Neural progenitor cell (in vitro differentiated cells): Measurements from ENCODE around the gene ELAVL4. TPM values are rescaled to one million over a fixed set of nuclear protein-coding genes. Genes with fewer than 3 reads are reported as not detected.

Experiments
- DNase-seq: peaks from one replicate; pipeline ENCODE4 v3.0.0-alpha.2; 2016; ENCODE audit warnings: low spot score
- H2AFZ ChIP-seq: fragments of 200-600 bp; sonication (generic); replicated peaks from 2 replicates; pipeline ENCODE4 v1.6.1; 2016; ENCODE audit warnings: antibody characterized with exemption
- H3F3A ChIP-seq: fragments of 200-600 bp; sonication (generic); 2 replicates; pipeline ENCODE4 v1.6.1; 2016; ENCODE audit warnings: antibody characterized with exemption, low read depth
- H3K27ac ChIP-seq: fragments of 200-600 bp; sonication (generic); 2 replicates; pipeline ENCODE4 v1.5.1; 2016; ENCODE audit warnings: mild to moderate bottlenecking
- H3K27me3 ChIP-seq: fragments of 200-600 bp; sonication (generic); 2 replicates; pipeline ENCODE4 v1.6.1; 2016; ENCODE audit warnings: mild to moderate bottlenecking, moderate library complexity
- H3K36me3 ChIP-seq: fragments of 200-600 bp; sonication (generic); 2 replicates; pipeline ENCODE4 v1.5.1; 2016
- H3K4me1 ChIP-seq: fragments of 200-600 bp; sonication (generic); 2 replicates; pipeline ENCODE4 v1.6.1; 2016; ENCODE audit warnings: mixed run types
- H3K4me2 ChIP-seq: fragments of 200-600 bp; sonication (generic); 2 replicates; pipeline ENCODE4 v1.6.1; 2016
- H3K4me3 ChIP-seq: fragments of 200-600 bp; sonication (generic); 2 replicates; pipeline ENCODE4 v1.5.1; 2016
- H3K79me2 ChIP-seq: fragments of 200-600 bp; sonication (generic); 2 replicates; pipeline ENCODE4 v1.6.1; 2016; ENCODE audit warnings: low read depth
- H3K9ac ChIP-seq: fragments of 200-600 bp; sonication (generic); 2 replicates; pipeline ENCODE4 v1.6.1; 2016
- H3K9me3 ChIP-seq: fragments of 200-600 bp; sonication (generic); 2 replicates; pipeline ENCODE4 v1.5.1; 2016; ENCODE audit warnings: low read depth
- H4K20me1 ChIP-seq: fragments of 200-600 bp; sonication (generic); 2 replicates; pipeline ENCODE4 v1.6.1; 2016; ENCODE audit warnings: low read depth
- H3K27ac Mint-ChIP-seq: 3 replicates; pipeline ENCODE4 v1.8.0; 2021; ENCODE audit warnings: mixed read lengths
- H3K27me3 Mint-ChIP-seq: 2 replicates; pipeline ENCODE4 v1.8.0; 2022; ENCODE audit warnings: low read depth, mild to moderate bottlenecking, inconsistent platforms, moderate library complexity, mixed read lengths; ENCODE audit not compliant: insufficient read depth
- H3K36me3 Mint-ChIP-seq: 3 replicates; pipeline ENCODE4 v1.8.0; 2021; ENCODE audit warnings: mixed read lengths
- H3K4me1 Mint-ChIP-seq: 3 replicates; pipeline ENCODE4 v1.8.0; 2021; ENCODE audit warnings: mixed read lengths
- H3K4me3 Mint-ChIP-seq: 3 replicates; pipeline ENCODE4 v1.8.0; 2021; ENCODE audit warnings: mild to moderate bottlenecking, moderate library complexity, mixed read lengths
- H3K9me3 Mint-ChIP-seq: 3 replicates; pipeline ENCODE4 v1.8.0; 2020; ENCODE audit warnings: mixed read lengths
- EZH2 ChIP-seq: fragments of 200-600 bp; sonication (generic); IDR thresholded peaks from 2 replicates; pipeline ENCODE4 v1.6.1; 2017; ENCODE audit warnings: antibody characterized with exemption, mild to moderate bottlenecking, moderate library complexity
- EZH2phosphoT487 ChIP-seq: fragments of 200-600 bp; sonication (generic); IDR thresholded peaks from 2 replicates; pipeline ENCODE4 v1.6.1; 2017; ENCODE audit warnings: antibody characterized with exemption
- total RNA-seq: library from RNA; depleted of rRNA; stranded (reverse); fragments of >200 nt; gene quantifications from 2 replicates; pipeline ENCODE4 v1.2.3, GENCODE V29; 2015; ENCODE audit warnings: low replicate concordance
- TF ChIP-seq, protein P1 (sequence below): fragments of 200-600 bp; sonication (generic); IDR thresholded peaks from 2 replicates; pipeline ENCODE4 v1.5.1; 2017; ENCODE audit warnings: antibody characterized with exemption, mild to moderate bottlenecking

The ELAVL4 gene
- total RNA-seq, 1 donor from 2014 or later: not detected

DNA sequence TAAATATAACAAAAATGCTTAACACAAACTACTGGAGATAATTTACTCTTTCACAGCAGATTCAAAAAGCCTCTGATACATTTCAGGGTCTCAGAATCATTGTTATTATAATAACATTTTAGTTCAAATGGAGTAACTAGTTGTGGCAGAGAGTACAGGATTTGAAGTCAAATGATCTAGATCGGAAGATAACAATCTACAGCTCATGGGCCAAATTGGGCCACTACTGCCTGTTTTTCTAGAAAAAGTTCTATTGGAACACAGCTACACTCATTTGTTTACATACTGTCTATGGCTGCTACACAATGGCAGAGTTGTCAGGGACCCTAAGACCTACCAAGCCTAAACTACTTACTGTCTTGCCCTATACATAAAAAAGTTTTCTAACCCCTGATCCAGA, 63.6 kb downstream of the ELAVL4 start:
- Histone ChIP-seq H2AFZ (no peak overlapping the region), H3K4me2 (no peak overlapping the region), H3F3A (no peaks in the 10 kb centered on the region), H3K79me2 (no peaks in the 10 kb centered on the region), H4K20me1 (no peaks in the 10 kb centered on the region), H3K9me3 (peaks cover 12% of the 10 kb centered on the region), H3K27me3 (no peaks in the 10 kb centered on the region), H3K4me3 (no peak overlapping the region), H3K4me1 (no peaks in the 10 kb centered on the region), H3K27ac (no peak overlapping the region), H3K9ac (no peak overlapping the region), H3K36me3 (no peaks in the 10 kb centered on the region)
- TF ChIP-seq, protein P1, sequence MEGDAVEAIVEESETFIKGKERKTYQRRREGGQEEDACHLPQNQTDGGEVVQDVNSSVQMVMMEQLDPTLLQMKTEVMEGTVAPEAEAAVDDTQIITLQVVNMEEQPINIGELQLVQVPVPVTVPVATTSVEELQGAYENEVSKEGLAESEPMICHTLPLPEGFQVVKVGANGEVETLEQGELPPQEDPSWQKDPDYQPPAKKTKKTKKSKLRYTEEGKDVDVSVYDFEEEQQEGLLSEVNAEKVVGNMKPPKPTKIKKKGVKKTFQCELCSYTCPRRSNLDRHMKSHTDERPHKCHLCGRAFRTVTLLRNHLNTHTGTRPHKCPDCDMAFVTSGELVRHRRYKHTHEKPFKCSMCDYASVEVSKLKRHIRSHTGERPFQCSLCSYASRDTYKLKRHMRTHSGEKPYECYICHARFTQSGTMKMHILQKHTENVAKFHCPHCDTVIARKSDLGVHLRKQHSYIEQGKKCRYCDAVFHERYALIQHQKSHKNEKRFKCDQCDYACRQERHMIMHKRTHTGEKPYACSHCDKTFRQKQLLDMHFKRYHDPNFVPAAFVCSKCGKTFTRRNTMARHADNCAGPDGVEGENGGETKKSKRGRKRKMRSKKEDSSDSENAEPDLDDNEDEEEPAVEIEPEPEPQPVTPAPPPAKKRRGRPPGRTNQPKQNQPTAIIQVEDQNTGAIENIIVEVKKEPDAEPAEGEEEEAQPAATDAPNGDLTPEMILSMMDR: no peak
- no peak for TF ChIP-seq EZH2phosphoT487
- no peak for TF ChIP-seq EZH2
- H3K36me3 Mint-ChIP-seq: no peaks in the 10 kb centered on the region
- no peak overlapping the region for H3K4me3 Mint-ChIP-seq
- H3K27me3 Mint-ChIP-seq: peaks cover 4% of the 10 kb centered on the region
- H3K9me3 Mint-ChIP-seq: no peaks in the 10 kb centered on the region
- no peak for DNase-seq
- no peaks in the 10 kb centered on the region for H3K4me1 Mint-ChIP-seq
- no peak overlapping the region for H3K27ac Mint-ChIP-seq

DNA sequence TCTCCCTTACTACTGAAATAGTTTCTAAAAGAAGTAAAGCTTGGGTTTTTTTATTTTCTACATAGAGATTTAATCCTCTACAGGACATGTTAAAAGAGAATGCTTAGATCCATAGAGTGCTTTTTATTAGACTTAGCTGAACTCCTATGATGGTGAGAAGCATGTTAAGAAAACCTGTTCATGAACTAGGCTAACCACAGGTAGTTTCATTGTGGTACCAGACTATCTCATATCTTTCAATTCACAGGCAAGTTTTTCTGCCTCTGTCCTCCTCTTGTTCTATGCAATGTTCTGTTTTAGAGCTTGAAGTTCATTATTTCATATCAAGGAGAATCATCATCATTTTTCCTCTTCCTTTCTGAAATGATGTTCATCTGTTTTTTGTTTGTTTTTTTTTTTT, 65.4 kb downstream of the ELAVL4 start:
- no peak overlapping the region for H2AFZ ChIP-seq
- no peaks in the 10 kb centered on the region for H3K27me3 ChIP-seq
- no peaks in the 10 kb centered on the region for H3K4me1 ChIP-seq
- Mint-ChIP-seq H3K36me3 (no peaks in the 10 kb centered on the region), H3K4me3 (no peak overlapping the region), H3K4me1 (no peaks in the 10 kb centered on the region), H3K9me3 (no peaks in the 10 kb centered on the region), H3K27me3 (peaks cover 7% of the 10 kb centered on the region), H3K27ac (no peak overlapping the region)
- no peaks in the 10 kb centered on the region for H3F3A ChIP-seq
- TF ChIP-seq EZH2: no peak
- TF ChIP-seq EZH2phosphoT487: no peak
- TF ChIP-seq, protein P1: no peak
- H3K79me2 ChIP-seq: no peaks in the 10 kb centered on the region
- H4K20me1 ChIP-seq: no peaks in the 10 kb centered on the region
- H3K4me2 ChIP-seq: no peak overlapping the region
- no peaks in the 10 kb centered on the region for H3K36me3 ChIP-seq
- no peak overlapping the region for H3K27ac ChIP-seq
- H3K9ac ChIP-seq: no peak overlapping the region
- peaks cover 22% of the 10 kb centered on the region for H3K9me3 ChIP-seq
- DNase-seq: no peak
- H3K4me3 ChIP-seq: no peak overlapping the region

DNA sequence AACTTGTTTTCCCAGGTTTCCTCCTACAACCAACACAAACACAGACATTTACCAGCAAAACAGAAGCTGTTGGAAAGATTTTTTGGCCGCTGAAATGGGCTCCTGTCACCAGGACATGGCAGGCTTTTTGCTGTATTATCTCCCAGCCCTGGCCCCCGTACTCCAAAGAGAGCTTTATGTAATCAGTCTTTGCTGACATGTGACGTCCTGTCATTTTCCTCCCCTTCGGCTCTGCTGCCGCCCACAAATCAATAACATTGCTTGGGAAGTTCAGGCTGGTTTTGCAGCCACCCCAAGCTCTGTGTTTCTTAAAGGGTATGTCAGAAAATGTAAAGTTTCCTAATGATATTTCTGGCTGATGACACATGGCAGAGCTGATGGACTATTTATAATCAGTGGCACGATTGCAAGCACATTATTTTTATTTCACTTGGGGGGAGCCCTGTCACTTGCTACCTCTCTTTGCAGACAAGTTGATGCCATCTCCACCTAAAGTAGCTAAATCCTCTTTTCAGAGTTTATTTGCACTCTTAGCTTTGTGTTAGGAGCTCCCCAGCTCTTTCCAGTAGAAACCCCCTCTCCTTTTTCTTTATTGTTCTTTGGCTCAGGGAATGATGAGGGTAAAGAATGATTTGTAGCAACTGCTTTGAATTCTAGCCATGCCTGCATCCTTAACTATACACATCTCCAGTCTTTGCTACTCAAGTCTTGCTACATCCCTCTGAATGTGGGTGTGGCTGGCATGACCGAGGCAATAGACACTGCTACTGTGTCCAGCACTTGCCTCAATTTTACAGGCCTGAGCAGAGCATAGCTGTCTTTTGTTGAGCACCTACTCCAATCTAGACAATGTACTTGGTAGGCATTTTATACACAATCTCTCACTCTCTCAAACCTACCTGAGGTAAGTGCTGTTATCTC, 67.3 kb downstream of the ELAVL4 start:
- no peaks in the 10 kb centered on the region for H3K4me1 Mint-ChIP-seq

More for the DNA sequence above, 67.3 kb downstream of the ELAVL4 start:
- H3K27ac Mint-ChIP-seq: no peak overlapping the region
- Histone ChIP-seq H3K9me3 (peaks cover 14% of the 10 kb centered on the region), H4K20me1 (no peaks in the 10 kb centered on the region), H3K27ac (no peak overlapping the region), H3K4me2 (no peak overlapping the region), H3K4me1 (no peaks in the 10 kb centered on the region), H2AFZ (no peak overlapping the region), H3K79me2 (no peaks in the 10 kb centered on the region), H3K4me3 (no peak overlapping the region), H3F3A (no peaks in the 10 kb centered on the region), H3K36me3 (no peaks in the 10 kb centered on the region), H3K9ac (no peak overlapping the region), H3K27me3 (no peaks in the 10 kb centered on the region)
- TF ChIP-seq, protein P1: no peak
- TF ChIP-seq EZH2phosphoT487 (no peak), EZH2 (no peak)
- H3K4me3 Mint-ChIP-seq: no peak overlapping the region
- no peak for DNase-seq
- no peaks in the 10 kb centered on the region for H3K36me3 Mint-ChIP-seq
- H3K27me3 Mint-ChIP-seq: peaks cover 7% of the 10 kb centered on the region
- H3K9me3 Mint-ChIP-seq: no peaks in the 10 kb centered on the region
